T-helper 1 cell treated with Interleukin-12 subunit alpha and Interleukin-12 subunit beta and Interleukin-4 antibody, amounts not matched to agents 30 μg/mL and 1 μg/mL, for 36 hours (primary cell): Measurements from ENCODE around the gene ACP2.

ENCODE experiments used
- H3K27ac Mint-ChIP-seq: one replicate; pipeline ENCODE4 v1.8.0; 2021; ENCODE audit warnings: mild to moderate bottlenecking, mixed read lengths
- H3K27me3 Mint-ChIP-seq: one replicate; pipeline ENCODE4 v1.8.0; 2021; ENCODE audit warnings: low read depth, mixed read lengths
- H3K36me3 Mint-ChIP-seq: one replicate; pipeline ENCODE4 v1.8.0; 2021; ENCODE audit warnings: low read depth, mixed read lengths
- H3K4me1 Mint-ChIP-seq: one replicate; pipeline ENCODE4 v1.8.0; 2021; ENCODE audit warnings: low read depth, mixed read lengths
- H3K4me3 Mint-ChIP-seq: one replicate; pipeline ENCODE4 v1.8.0; 2021; ENCODE audit warnings: mild to moderate bottlenecking, moderate library complexity, mixed read lengths
- H3K9me3 Mint-ChIP-seq: one replicate; pipeline ENCODE4 v1.8.0; 2021; ENCODE audit warnings: mixed read lengths

Gene ACP2, protein sequence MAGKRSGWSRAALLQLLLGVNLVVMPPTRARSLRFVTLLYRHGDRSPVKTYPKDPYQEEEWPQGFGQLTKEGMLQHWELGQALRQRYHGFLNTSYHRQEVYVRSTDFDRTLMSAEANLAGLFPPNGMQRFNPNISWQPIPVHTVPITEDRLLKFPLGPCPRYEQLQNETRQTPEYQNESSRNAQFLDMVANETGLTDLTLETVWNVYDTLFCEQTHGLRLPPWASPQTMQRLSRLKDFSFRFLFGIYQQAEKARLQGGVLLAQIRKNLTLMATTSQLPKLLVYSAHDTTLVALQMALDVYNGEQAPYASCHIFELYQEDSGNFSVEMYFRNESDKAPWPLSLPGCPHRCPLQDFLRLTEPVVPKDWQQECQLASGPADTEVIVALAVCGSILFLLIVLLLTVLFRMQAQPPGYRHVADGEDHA

GRCh38 chr11:47248664-47249377, at the start of gene ACP2:
Gene ACP2 (minus strand): TSS chr11:47248814. CDS start chr11:47248789, 25 bp downstream.
- peaks cover 16% of the 10 kb centered on the region for H3K4me1 Mint-ChIP-seq
- peak within 1 kb of the TSS; percentile 93 for H3K27ac Mint-ChIP-seq
- peaks cover 7% of the 10 kb centered on the region for H3K36me3 Mint-ChIP-seq
- H3K9me3 Mint-ChIP-seq: no peaks in the 10 kb centered on the region
- H3K27me3 Mint-ChIP-seq: no peaks in the 10 kb centered on the region
- peak within 1 kb of the TSS; percentile 95 for H3K4me3 Mint-ChIP-seq

- Mint-ChIP-seq H3K9me3 (peaks cover 16% of the 10 kb centered on the region), H3K4me1 (no peaks in the 10 kb centered on the region), H3K4me3 (no peak overlapping the region), H3K27me3 (no peaks in the 10 kb centered on the region), H3K36me3 (peaks cover 61% of the 10 kb centered on the region), H3K27ac (no peak overlapping the region)
Observed at GRCh38 chr11:47296045-47296444, 47.4 kb upstream of the ACP2 start.

GRCh38 chr11:47295385-47295784, 46.8 kb upstream of the ACP2 start:
- Mint-ChIP-seq H3K36me3 (peaks cover 63% of the 10 kb centered on the region), H3K27me3 (no peaks in the 10 kb centered on the region), H3K27ac (no peak overlapping the region), H3K4me1 (no peaks in the 10 kb centered on the region), H3K4me3 (no peak overlapping the region), H3K9me3 (peaks cover 16% of the 10 kb centered on the region)

DNA sequence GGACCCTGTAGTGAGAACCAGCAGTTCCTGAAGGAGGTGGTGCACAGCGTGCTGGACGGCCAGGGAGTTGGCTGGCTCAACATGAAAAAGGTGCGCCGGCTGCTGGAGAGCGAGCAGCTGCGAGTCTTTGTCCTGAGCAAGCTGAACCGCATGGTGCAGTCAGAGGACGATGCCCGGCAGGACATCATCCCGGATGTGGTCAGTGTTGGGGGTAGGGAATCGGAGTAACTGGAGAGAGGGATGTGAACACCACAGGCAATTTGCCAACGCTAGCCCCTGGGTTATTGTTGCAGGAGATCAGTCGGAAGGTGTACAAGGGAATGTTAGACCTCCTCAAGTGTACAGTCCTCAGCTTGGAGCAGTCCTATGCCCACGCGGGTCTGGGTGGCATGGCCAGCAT, 41.2 kb upstream of the ACP2 start:
- no peak overlapping the region for H3K4me3 Mint-ChIP-seq
- no peak overlapping the region for H3K27ac Mint-ChIP-seq
- no peaks in the 10 kb centered on the region for H3K4me1 Mint-ChIP-seq
- H3K36me3 Mint-ChIP-seq: peaks cover 59% of the 10 kb centered on the region
- no peaks in the 10 kb centered on the region for H3K27me3 Mint-ChIP-seq
- H3K9me3 Mint-ChIP-seq: no peaks in the 10 kb centered on the region

GRCh38 chr11:47288066-47288465, 39.5 kb upstream of the ACP2 start:
- Mint-ChIP-seq H3K9me3 (no peaks in the 10 kb centered on the region), H3K4me1 (no peaks in the 10 kb centered on the region), H3K27ac (no peak overlapping the region), H3K36me3 (peaks cover 72% of the 10 kb centered on the region), H3K4me3 (no peak overlapping the region), H3K27me3 (no peaks in the 10 kb centered on the region)

DNA sequence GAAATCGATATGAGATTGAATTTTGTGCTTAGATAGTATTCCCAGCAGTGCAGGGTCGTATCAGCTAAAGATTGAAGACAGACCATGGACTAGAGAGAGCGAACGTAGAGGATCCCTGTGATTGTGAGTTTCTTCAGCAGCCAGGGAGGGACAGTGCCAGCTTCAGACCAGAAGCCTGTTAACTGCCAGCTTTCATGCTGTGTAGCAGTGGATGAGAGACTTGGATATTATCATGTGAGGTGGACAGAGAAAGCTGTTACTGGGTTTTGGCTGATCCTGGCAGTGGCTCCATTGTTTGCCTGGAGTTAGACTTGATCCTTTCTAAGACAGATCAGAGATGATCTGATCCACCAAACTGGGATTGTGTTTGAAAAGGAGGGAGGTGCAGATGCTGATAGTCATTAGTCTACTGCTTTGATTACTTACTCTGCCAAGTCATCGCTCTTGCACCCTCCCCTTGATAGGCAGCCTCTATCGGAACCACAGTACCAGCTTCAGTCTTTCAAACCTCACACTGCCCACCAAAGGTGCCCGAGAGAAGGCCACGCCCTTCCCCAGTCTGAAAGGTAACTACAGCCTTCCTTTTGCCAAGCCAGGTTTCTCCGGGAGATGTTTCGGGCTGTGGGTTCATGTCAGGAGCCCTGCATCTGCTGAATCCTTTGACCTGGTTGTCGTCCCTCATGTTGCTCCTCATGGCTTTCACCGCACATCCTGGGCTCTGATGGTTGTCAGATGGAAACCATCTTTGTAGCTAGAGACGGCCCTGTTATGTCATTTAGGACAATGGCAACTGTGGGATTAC, 37.6 kb upstream of the ACP2 start:
- Mint-ChIP-seq H3K27ac (no peak overlapping the region), H3K36me3 (peaks cover 66% of the 10 kb centered on the region), H3K4me1 (no peaks in the 10 kb centered on the region), H3K27me3 (no peaks in the 10 kb centered on the region), H3K9me3 (no peaks in the 10 kb centered on the region), H3K4me3 (no peak overlapping the region)

DNA sequence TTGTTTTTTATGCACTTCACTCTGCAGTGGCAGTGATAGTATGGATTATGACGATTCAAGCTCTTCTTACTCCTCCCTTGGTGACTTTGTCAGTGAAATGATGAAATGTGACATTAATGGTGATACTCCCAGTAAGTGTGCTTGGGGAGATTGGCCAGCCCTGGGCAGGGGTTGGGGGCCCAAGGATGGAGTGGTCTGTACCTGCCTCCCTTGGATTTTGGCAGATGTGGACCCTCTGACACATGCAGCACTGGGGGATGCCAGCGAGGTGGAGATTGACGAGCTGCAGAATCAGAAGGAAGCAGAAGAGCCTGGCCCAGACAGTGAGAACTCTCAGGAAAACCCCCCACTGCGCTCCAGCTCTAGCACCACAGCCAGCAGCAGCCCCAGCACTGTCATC, 35.5 kb upstream of the ACP2 start:
- Mint-ChIP-seq H3K9me3 (no peaks in the 10 kb centered on the region), H3K27ac (no peak overlapping the region), H3K36me3 (peaks cover 56% of the 10 kb centered on the region), H3K4me1 (no peaks in the 10 kb centered on the region), H3K4me3 (no peak overlapping the region), H3K27me3 (no peaks in the 10 kb centered on the region)

GRCh38 chr11:47282462-47282861, 33.8 kb upstream of the ACP2 start:
- Mint-ChIP-seq H3K4me3 (no peak overlapping the region), H3K36me3 (peaks cover 52% of the 10 kb centered on the region), H3K9me3 (no peaks in the 10 kb centered on the region), H3K27ac (no peak overlapping the region), H3K4me1 (peaks cover 1% of the 10 kb centered on the region), H3K27me3 (no peaks in the 10 kb centered on the region)

DNA sequence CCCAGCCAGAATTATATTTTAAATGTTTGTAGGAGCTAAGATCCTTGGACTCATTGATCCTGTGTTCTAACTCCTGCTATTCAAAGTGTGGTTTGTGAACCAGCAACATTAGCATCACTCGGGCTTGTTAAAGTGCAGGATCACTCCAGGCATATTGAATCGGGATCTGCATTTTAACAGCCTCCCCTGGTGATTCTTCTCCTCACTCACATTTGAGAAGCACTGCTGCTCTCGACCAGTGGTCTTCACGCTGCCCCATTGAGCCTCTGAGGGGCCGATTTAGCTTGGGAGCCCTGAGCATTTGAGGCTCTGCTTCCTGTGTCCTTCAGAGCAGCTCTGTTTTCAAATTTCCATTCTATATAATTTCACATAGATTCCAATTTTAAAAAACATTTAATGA, 32.2 kb upstream of the ACP2 start:
- peaks cover 55% of the 10 kb centered on the region for H3K36me3 Mint-ChIP-seq
- no peaks in the 10 kb centered on the region for H3K9me3 Mint-ChIP-seq
- H3K4me3 Mint-ChIP-seq: no peak overlapping the region
- no peak overlapping the region for H3K27ac Mint-ChIP-seq
- peaks cover 3% of the 10 kb centered on the region for H3K4me1 Mint-ChIP-seq
- H3K27me3 Mint-ChIP-seq: no peaks in the 10 kb centered on the region

GRCh38 chr11:47280099-47280498, 31.5 kb upstream of the ACP2 start:
- H3K27ac Mint-ChIP-seq: no peak overlapping the region
- no peak overlapping the region for H3K4me3 Mint-ChIP-seq
- peaks cover 53% of the 10 kb centered on the region for H3K36me3 Mint-ChIP-seq
- no peaks in the 10 kb centered on the region for H3K9me3 Mint-ChIP-seq
- peaks cover 3% of the 10 kb centered on the region for H3K4me1 Mint-ChIP-seq
- H3K27me3 Mint-ChIP-seq: no peaks in the 10 kb centered on the region

DNA sequence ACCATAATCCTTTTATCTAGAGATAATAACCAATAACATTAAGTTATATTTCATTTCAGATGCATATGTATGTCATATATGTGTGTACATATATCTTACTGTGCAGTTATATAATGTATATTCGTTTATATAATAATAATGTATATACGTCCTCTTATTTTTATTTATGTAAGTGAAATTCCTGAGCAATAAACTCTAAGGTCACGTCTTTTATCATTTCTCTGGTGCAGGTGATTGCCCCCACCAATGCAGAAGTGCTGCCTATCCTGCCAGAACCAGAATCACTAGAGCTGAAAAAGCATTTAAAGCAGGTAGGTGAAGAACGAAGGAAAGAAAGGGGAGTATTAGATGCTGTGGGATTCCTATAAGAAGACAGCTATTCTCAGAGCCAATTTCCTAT, 30.2 kb upstream of the ACP2 start:
- Mint-ChIP-seq H3K36me3 (peaks cover 51% of the 10 kb centered on the region), H3K27me3 (no peaks in the 10 kb centered on the region), H3K27ac (no peak overlapping the region), H3K4me3 (no peak overlapping the region), H3K4me1 (peaks cover 8% of the 10 kb centered on the region), H3K9me3 (no peaks in the 10 kb centered on the region)

DNA sequence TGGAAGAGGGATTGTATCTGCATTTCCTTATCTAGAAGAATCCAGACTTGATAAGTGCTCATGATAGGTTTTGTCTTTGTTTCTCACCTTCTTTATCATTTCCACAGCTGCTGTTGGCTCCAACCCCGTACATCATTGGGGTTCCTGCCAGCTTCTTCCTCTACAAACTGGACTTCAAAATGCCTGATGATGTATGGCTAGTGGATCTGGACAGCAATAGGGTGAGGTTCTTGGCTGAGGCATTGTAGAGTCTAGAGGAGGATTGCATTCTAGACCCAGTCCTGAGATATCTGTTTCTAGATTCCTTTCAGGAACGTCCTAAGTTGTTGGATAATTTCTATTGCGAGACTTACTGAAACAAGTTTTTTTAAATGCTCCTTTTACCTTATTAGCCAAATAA, 29.4 kb upstream of the ACP2 start:
- no peak overlapping the region for H3K4me3 Mint-ChIP-seq
- H3K9me3 Mint-ChIP-seq: no peaks in the 10 kb centered on the region
- H3K36me3 Mint-ChIP-seq: peaks cover 49% of the 10 kb centered on the region
- H3K4me1 Mint-ChIP-seq: peaks cover 8% of the 10 kb centered on the region
- no peaks in the 10 kb centered on the region for H3K27me3 Mint-ChIP-seq
- no peak overlapping the region for H3K27ac Mint-ChIP-seq

DNA sequence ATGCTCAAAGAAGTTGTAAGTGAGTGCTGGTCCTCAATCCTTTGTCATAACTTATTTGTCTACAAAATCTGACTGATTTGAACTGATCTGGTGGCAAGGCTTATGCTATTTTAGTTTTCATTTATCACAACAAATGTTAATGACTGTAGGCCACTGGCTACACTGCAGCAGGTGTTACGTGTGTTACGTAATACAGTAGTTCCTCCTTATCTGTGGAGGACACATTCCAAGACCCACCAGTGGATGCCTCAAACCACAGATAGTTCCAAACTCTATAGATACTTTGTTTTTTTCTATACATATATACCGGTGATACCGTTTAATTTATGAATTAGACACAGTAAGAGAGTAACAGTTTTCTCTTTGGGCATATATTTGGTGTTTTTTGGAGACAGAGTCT, 28.3 kb upstream of the ACP2 start:
- Mint-ChIP-seq H3K4me1 (peaks cover 18% of the 10 kb centered on the region), H3K27ac (no peak overlapping the region), H3K9me3 (no peaks in the 10 kb centered on the region), H3K27me3 (no peaks in the 10 kb centered on the region), H3K4me3 (no peak overlapping the region), H3K36me3 (peaks cover 41% of the 10 kb centered on the region)

DNA sequence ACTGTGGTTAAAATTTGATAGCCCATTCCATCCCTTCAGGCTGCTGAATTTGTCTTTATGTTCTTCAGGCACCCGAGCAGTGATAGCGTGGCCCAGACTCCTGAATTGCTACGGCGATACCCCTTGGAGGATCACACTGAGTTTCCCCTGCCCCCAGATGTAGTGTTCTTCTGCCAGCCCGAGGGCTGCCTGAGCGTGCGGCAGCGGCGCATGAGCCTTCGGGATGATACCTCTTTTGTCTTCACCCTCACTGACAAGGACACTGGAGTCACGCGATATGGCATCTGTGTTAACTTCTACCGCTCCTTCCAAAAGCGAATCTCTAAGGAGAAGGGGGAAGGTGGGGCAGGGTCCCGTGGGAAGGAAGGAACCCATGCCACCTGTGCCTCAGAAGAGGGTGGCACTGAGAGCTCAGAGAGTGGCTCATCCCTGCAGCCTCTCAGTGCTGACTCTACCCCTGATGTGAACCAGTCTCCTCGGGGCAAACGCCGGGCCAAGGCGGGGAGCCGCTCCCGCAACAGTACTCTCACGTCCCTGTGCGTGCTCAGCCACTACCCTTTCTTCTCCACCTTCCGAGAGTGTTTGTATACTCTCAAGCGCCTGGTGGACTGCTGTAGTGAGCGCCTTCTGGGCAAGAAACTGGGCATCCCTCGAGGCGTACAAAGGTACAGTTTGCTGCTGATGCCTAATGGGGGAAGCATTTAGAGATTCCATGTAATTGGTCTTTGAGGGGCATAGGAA, 26.1 kb upstream of the ACP2 start:
- Mint-ChIP-seq H3K36me3 (peaks cover 32% of the 10 kb centered on the region), H3K4me1 (peaks cover 30% of the 10 kb centered on the region), H3K27me3 (no peaks in the 10 kb centered on the region), H3K27ac (no peak overlapping the region), H3K4me3 (no peak overlapping the region), H3K9me3 (no peaks in the 10 kb centered on the region)
